D721Med (cell line): ENCODE results near the gene PCDHA9.

Source experiments
- DNase-seq: peaks from one replicate; pipeline ENCODE4 v3.0.0; 2011; ENCODE audit warnings: low spot score; ENCODE audit not compliant: insufficient read length
- FAIRE-seq: peaks from 2 replicates; lab custom pipeline; 2011; peaks lifted over from hg19 to GRCh38; lab: Jason Lieb, UNC
- TF ChIP-seq, protein P1 (sequence below): IDR thresholded peaks from 2 replicates; pipeline ENCODE4 v1.5.1; 2012; ENCODE audit warnings: mild to moderate bottlenecking, control low read depth; ENCODE audit not compliant: insufficient read depth; ENCODE audit errors: missing control alignments

PCDHA9 gene

DNA sequence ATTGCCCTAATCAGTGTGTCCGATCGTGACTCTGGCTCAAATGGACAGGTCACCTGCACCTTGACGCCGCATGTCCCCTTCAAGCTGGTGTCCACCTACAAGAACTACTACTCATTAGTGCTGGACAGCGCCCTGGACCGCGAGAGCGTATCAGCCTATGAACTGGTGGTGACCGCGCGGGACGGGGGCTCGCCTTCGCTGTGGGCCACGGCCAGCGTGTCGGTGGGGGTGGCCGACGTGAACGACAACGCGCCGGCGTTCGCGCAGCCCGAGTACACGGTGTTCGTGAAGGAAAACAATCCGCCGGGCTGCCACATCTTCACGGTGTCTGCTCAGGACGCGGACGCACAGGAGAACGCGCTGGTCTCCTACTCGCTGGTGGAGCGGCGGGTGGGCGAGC, 35.2 kb downstream of the PCDHA9 start:
- FAIRE-seq (no peak), DNase-seq (no peak)
- TF ChIP-seq, protein P1, sequence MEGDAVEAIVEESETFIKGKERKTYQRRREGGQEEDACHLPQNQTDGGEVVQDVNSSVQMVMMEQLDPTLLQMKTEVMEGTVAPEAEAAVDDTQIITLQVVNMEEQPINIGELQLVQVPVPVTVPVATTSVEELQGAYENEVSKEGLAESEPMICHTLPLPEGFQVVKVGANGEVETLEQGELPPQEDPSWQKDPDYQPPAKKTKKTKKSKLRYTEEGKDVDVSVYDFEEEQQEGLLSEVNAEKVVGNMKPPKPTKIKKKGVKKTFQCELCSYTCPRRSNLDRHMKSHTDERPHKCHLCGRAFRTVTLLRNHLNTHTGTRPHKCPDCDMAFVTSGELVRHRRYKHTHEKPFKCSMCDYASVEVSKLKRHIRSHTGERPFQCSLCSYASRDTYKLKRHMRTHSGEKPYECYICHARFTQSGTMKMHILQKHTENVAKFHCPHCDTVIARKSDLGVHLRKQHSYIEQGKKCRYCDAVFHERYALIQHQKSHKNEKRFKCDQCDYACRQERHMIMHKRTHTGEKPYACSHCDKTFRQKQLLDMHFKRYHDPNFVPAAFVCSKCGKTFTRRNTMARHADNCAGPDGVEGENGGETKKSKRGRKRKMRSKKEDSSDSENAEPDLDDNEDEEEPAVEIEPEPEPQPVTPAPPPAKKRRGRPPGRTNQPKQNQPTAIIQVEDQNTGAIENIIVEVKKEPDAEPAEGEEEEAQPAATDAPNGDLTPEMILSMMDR, result no peak

DNA sequence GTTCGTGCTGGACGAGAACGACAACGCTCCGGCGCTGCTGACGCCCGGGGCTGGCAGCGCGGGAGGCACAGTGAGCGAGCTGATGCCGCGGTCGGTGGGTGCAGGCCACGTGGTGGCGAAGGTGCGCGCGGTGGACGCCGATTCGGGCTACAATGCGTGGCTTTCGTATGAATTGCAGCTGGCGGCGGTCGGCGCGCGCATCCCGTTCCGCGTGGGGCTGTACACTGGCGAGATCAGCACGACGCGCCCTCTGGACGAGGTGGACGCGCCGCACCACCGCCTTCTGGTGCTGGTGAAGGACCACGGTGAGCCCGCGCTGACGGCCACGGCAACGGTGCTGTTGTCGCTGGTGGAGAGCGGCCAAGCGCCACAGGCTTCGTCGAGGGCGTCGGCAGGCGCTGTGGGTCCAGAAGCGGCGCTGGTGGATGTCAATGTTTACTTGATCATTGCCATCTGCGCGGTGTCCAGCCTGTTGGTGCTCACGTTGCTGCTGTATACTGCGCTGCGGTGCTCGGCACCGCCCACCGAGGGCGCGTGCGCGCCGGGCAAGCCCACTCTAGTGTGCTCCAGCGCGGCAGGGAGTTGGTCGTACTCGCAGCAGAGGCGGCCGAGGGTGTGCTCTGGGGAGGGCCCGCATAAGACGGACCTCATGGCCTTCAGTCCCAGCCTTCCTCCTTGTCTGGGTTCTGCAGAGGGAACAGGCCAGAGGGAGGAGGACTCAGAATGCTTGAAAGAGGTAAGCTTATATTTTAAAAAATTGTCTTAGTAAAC, 35.9 kb downstream of the PCDHA9 start:
- no peak for FAIRE-seq
- TF ChIP-seq, protein P1, result no peak
- no peak for DNase-seq
